IMR-90 (cell line): ENCODE measurements around the gene ROBO4. TPM values are rescaled to one million over a fixed set of nuclear protein-coding genes. Genes with fewer than 3 reads are reported as not detected.

Experiments used
- ATAC-seq: fragments of 200-7000 bp; cut with Tn5 transposase; 2 replicates; pipeline ENCODE4 v1.9.1; 2020; ENCODE audit warnings: low read depth, mild to moderate bottlenecking, moderate library complexity
- BruUV-seq: library from RNA; stranded (reverse); fragments of 400-500 nt; replicated peaks from 2 replicates; lab custom pipeline; 2021; lab: Mats Ljungman, UMichigan
- CTCF ChIA-PET: fragments of 300-600 bp; formaldehyde crosslinking; extraction: SDS; loops from one replicate; lab custom pipeline; 2021; ENCODE audit warnings: antibody characterized with exemption; lab: Yijun Ruan, JAX
- POLR2A ChIA-PET: fragments of 300-600 bp; sonication (Branson Sonifier 250); formaldehyde crosslinking; loops from one replicate; lab custom pipeline; 2022; ENCODE audit warnings: antibody characterized with exemption; ENCODE audit not compliant: unreplicated experiment; lab: Charles Lee
- DNase-seq: peaks from one replicate; pipeline ENCODE4 v3.0.0; 2013
- H2AFZ ChIP-seq: replicated peaks from 2 replicates; pipeline ENCODE3; 2013; ENCODE audit warnings: low read length, mild to moderate bottlenecking; ENCODE audit not compliant: poor library complexity
- H2AK5ac ChIP-seq: 2 replicates; pipeline ENCODE4 v1.6.1; 2013; ENCODE audit warnings: low read depth, low read length, inconsistent platforms
- H2AK9ac ChIP-seq: replicated peaks from 2 replicates; pipeline ENCODE3; 2013; ENCODE audit warnings: mild to moderate bottlenecking, low read depth, low read length, moderate library complexity; ENCODE audit not compliant: poor library complexity
- H2BK120ac ChIP-seq: 2 replicates; pipeline ENCODE4 v1.6.1; 2013; ENCODE audit warnings: low read depth, low read length, inconsistent platforms
- H2BK15ac ChIP-seq: 3 replicates; pipeline ENCODE4 v1.6.1; 2013; ENCODE audit warnings: low read depth, low read length, inconsistent platforms
- H2BK20ac ChIP-seq: 2 replicates; pipeline ENCODE4 v1.6.1; 2013; ENCODE audit warnings: low read depth, mild to moderate bottlenecking, inconsistent platforms, low read length, moderate library complexity
- H2BK5ac ChIP-seq: 2 replicates; pipeline ENCODE4 v1.6.1; 2013; ENCODE audit warnings: mild to moderate bottlenecking, low read depth, low read length, inconsistent platforms; ENCODE audit not compliant: poor library complexity, severe bottlenecking
- H3K14ac ChIP-seq: replicated peaks from 2 replicates; pipeline ENCODE4 v1.6.1; 2013; ENCODE audit warnings: low read depth, low read length, inconsistent platforms
- H3K18ac ChIP-seq: 2 replicates; pipeline ENCODE4 v1.6.1; 2013; ENCODE audit warnings: low read depth, low read length, control low read depth
- H3K23ac ChIP-seq: 2 replicates; pipeline ENCODE4 v1.6.1; 2013; ENCODE audit warnings: low read depth, low read length, inconsistent platforms
- H3K27ac ChIP-seq: 2 replicates; pipeline ENCODE4 v1.5.1; 2013; ENCODE audit warnings: mild to moderate bottlenecking, control low read depth, low read length; ENCODE audit not compliant: insufficient read depth
- H3K27me3 ChIP-seq: 2 replicates; pipeline ENCODE4 v1.6.1; 2013; ENCODE audit warnings: low read length; ENCODE audit not compliant: control insufficient read depth, insufficient read depth
- H3K36me3 ChIP-seq: 2 replicates; pipeline ENCODE4 v1.6.1; 2013; ENCODE audit warnings: low read length, mixed read lengths; ENCODE audit not compliant: control insufficient read depth, insufficient read depth
- H3K4ac ChIP-seq: 2 replicates; pipeline ENCODE4 v1.6.1; 2013; ENCODE audit warnings: low read depth, low read length, inconsistent platforms
- H3K4me1 ChIP-seq: 2 replicates; pipeline ENCODE4 v1.6.1; 2013; ENCODE audit warnings: low read length, mixed read lengths; ENCODE audit not compliant: control insufficient read depth, insufficient read depth
- H3K4me2 ChIP-seq: 2 replicates; pipeline ENCODE4 v1.6.1; 2013; ENCODE audit warnings: low read depth, mild to moderate bottlenecking, control low read depth, low read length, moderate library complexity
- H3K4me3 ChIP-seq: 2 replicates; pipeline ENCODE4 v1.5.1; 2013; ENCODE audit warnings: low read depth, mild to moderate bottlenecking, control low read depth, low read length, moderate library complexity; ENCODE audit not compliant: insufficient read depth
- H3K56ac ChIP-seq: 2 replicates; pipeline ENCODE4 v1.6.1; 2013; ENCODE audit warnings: low read length, inconsistent platforms; ENCODE audit not compliant: insufficient read depth; ENCODE audit errors: extremely low read depth
- H3K79me1 ChIP-seq, 2 experiments: 2 replicates each; pipeline ENCODE4 v1.6.1; 2013; ENCODE audit warnings: low read length in 2 of 2, inconsistent platforms in 1 of 2, low read depth in 1 of 2
- H3K9ac ChIP-seq: 2 replicates; pipeline ENCODE4 v1.6.1; 2013; ENCODE audit warnings: low read depth, low read length, control low read depth
- H3K9me1 ChIP-seq: 2 replicates; pipeline ENCODE4 v1.6.1; 2013; ENCODE audit warnings: low read length, inconsistent platforms; ENCODE audit not compliant: insufficient read depth
- H3K9me3 ChIP-seq: 2 replicates; pipeline ENCODE4 v1.6.1; 2013; ENCODE audit warnings: low read length; ENCODE audit not compliant: control insufficient read depth, insufficient read depth
- H4K20me1 ChIP-seq: 2 replicates; pipeline ENCODE4 v1.6.1; 2013; ENCODE audit warnings: low read length, inconsistent platforms; ENCODE audit not compliant: insufficient read depth
- H4K5ac ChIP-seq: 2 replicates; pipeline ENCODE4 v1.6.1; 2013; ENCODE audit warnings: mild to moderate bottlenecking, low read depth, low read length, control low read depth
- H4K8ac ChIP-seq, 2 experiments: 2 replicates each; pipeline ENCODE4 v1.6.1; 2013; ENCODE audit warnings: low read depth in 2 of 2, low read length in 2 of 2, control low read depth in 1 of 2, inconsistent platforms in 1 of 2
- H4K91ac ChIP-seq: 2 replicates; pipeline ENCODE4 v1.6.1; 2013; ENCODE audit warnings: low read depth, low read length, inconsistent platforms; ENCODE audit not compliant: insufficient read depth
- BHLHE40 ChIP-seq: fragments of 150-350 bp; IDR thresholded peaks from 2 replicates; pipeline ENCODE4 v1.6.1; 2016; ENCODE audit warnings: mild to moderate bottlenecking, low read depth, low read length
- CEBPB ChIP-seq: IDR thresholded peaks from 2 replicates; pipeline ENCODE4 v1.6.1; 2012; ENCODE audit warnings: low read depth, low read length, improper control_type of control experiment
- CHD1 ChIP-seq: IDR thresholded peaks from 2 replicates; pipeline ENCODE4 v1.6.1; 2012; ENCODE audit warnings: low read depth, low read length, improper control_type of control experiment
- FOS ChIP-seq: fragments of 150-350 bp; IDR thresholded peaks from 2 replicates; pipeline ENCODE4 v1.6.1; 2016; ENCODE audit warnings: low read depth, low read length
- MAFK ChIP-seq: IDR thresholded peaks from 2 replicates; pipeline ENCODE4 v1.6.1; 2012; ENCODE audit warnings: low read depth, low read length, improper control_type of control experiment
- MAZ ChIP-seq: IDR thresholded peaks from 2 replicates; pipeline ENCODE4 v1.6.1; 2012; ENCODE audit warnings: low read depth, mild to moderate bottlenecking, low read length, improper control_type of control experiment, moderate library complexity, borderline replicate concordance
- MXI1 ChIP-seq: IDR thresholded peaks from 2 replicates; pipeline ENCODE4 v1.6.1; 2012; ENCODE audit warnings: low read depth, mild to moderate bottlenecking, low read length, moderate library complexity, borderline replicate concordance
- NFE2L2 ChIP-seq: fragments of 150-350 bp; IDR thresholded peaks from 2 replicates; pipeline ENCODE4 v1.6.1; 2016; ENCODE audit warnings: low read depth, mild to moderate bottlenecking, low read length
- POLR2A ChIP-seq: IDR thresholded peaks from 2 replicates; pipeline ENCODE4 v1.6.1; 2012; ENCODE audit warnings: mild to moderate bottlenecking, low read depth, low read length
- RAD21 ChIP-seq: IDR thresholded peaks from 2 replicates; pipeline ENCODE4 v1.6.1; 2012; ENCODE audit warnings: low read length, improper control_type of control experiment
- RCOR1 ChIP-seq: IDR thresholded peaks from 2 replicates; pipeline ENCODE4 v1.6.1; 2012; ENCODE audit warnings: mild to moderate bottlenecking, low read length, improper control_type of control experiment; ENCODE audit not compliant: insufficient replicate concordance
- RFX5 ChIP-seq: IDR thresholded peaks from 2 replicates; pipeline ENCODE4 v1.8.0; 2012; ENCODE audit warnings: low read depth, mild to moderate bottlenecking, low read length, moderate library complexity
- SMC3 ChIP-seq: fragments of 150-350 bp; IDR thresholded peaks from 2 replicates; pipeline ENCODE4 v1.6.1; 2016; ENCODE audit warnings: low read depth, mild to moderate bottlenecking, antibody characterized with exemption, low read length, moderate library complexity
- WGBS, 2 experiments: methylation state at CpG; one replicate each; pipeline versions ENCODE4 v1.1.5 to v1.1.7; 2013; ENCODE audit warnings: missing lambda C conversion rate in 2 of 2; ENCODE audit not compliant: insufficient read length in 1 of 2; ENCODE audit errors: extremely low coverage in 2 of 2; 5-methylcytosine and 5-hydroxymethylcytosine counted together
- dilution Hi-C: fragments of 300-500 bp; cut with HindIII; formaldehyde crosslinking; loops from one replicate; pipeline ENCODE4 v1.14.3; 2018; ENCODE audit warnings: low sequenced_read_pairs; ENCODE audit not compliant: unreplicated experiment
- in situ Hi-C: fragments of 300-500 bp; cut with MboI; formaldehyde crosslinking; loops from 3 replicates; pipeline ENCODE4 v1.14.3; 2019; ENCODE audit warnings: low sequenced_read_pairs, inconsistent platforms, mixed read lengths
- intact Hi-C: fragments of 100-400 bp; cut with micrococcal nuclease; formaldehyde crosslinking; loops from 2 replicates; pipeline ENCODE4 v1.10.0; 2022
- polyA plus RNA-seq, 3 experiments: library from polyadenylated mRNA; depleted of rRNA; stranded (reverse); fragments of >200 nt; gene quantifications; 2 replicates each; pipeline ENCODE4 v1.2.3, GENCODE V29; 2012; ENCODE audit warnings: low replicate concordance in 1 of 3
- total RNA-seq: library from RNA; depleted of rRNA; stranded (reverse); fragments of >200 nt; gene quantifications from 2 replicates; pipeline ENCODE4 v1.2.3, GENCODE V29; 2012
- TF ChIP-seq, protein P1 (sequence below): conservative IDR thresholded peaks from 2 replicates; pipeline ENCODE4 v1.5.1; 2012; ENCODE audit warnings: mild to moderate bottlenecking, low read depth, low read length, improper control_type of control experiment
- TF ChIP-seq, protein P2 (sequence below): fragments of 150-350 bp; IDR thresholded peaks from 2 replicates; pipeline ENCODE4 v1.6.1; 2016; ENCODE audit warnings: low read depth, mild to moderate bottlenecking, low read length, moderate library complexity, borderline replicate concordance
- TF ChIP-seq, protein P3 (sequence below): fragments of 150-350 bp; IDR thresholded peaks from 2 replicates; pipeline ENCODE4 v1.6.1; 2017; ENCODE audit warnings: mild to moderate bottlenecking, antibody characterized with exemption, low read length, low read depth

ROBO4 gene
- total and polyA plus RNA-seq, 2 of the 4 experiments (the other 2 are of a cell fraction), result 0.72 to 0.82 TPM

- Histone ChIP-seq H3K27ac (no peak overlapping the region), H3K4ac (no peak overlapping the region; the same call in 1 of the 2 replicates), H3K56ac (no peak overlapping the region), H2BK15ac (no peak overlapping the region), H2AK9ac (no peak overlapping the region), H3K9me3 (no peaks in the 10 kb centered on the region), H4K91ac (no peak overlapping the region; the same call in 1 of the 2 replicates), H2BK120ac (peak overlapping the region; percentile 61; the same call in 1 of the 2 replicates), H3K9me1 (peaks cover 4% of the 10 kb centered on the region; the same call in 1 of the 2 replicates), H2BK5ac (no peak overlapping the region), H3K9ac (no peak overlapping the region), H3K36me3 (no peaks in the 10 kb centered on the region), H3K23ac (no peak overlapping the region), H2BK20ac (no peak overlapping the region), H2AK5ac (peak overlapping the region; percentile 29; the same call in 1 of the 2 replicates), H3K18ac (no peak overlapping the region; the same call in 1 of the 2 replicates), H2AFZ (no peak overlapping the region), H4K20me1 (no peaks in the 10 kb centered on the region), H4K5ac (no peak overlapping the region), H3K79me1 (no peaks in the 10 kb centered on the region), H3K4me1 (peaks cover 17% of the 10 kb centered on the region), H3K27me3 (no peaks in the 10 kb centered on the region), H4K8ac (no peak overlapping the region), H3K4me2 (no peak overlapping the region), H3K4me3 (no peak overlapping the region), H3K14ac (no peak overlapping the region)
- dilution Hi-C loops, result no loop called here
- ATAC-seq (no peak), DNase-seq (no peak)
- BruUV-seq, result no TSS peak
- TF ChIP-seq, protein P1, sequence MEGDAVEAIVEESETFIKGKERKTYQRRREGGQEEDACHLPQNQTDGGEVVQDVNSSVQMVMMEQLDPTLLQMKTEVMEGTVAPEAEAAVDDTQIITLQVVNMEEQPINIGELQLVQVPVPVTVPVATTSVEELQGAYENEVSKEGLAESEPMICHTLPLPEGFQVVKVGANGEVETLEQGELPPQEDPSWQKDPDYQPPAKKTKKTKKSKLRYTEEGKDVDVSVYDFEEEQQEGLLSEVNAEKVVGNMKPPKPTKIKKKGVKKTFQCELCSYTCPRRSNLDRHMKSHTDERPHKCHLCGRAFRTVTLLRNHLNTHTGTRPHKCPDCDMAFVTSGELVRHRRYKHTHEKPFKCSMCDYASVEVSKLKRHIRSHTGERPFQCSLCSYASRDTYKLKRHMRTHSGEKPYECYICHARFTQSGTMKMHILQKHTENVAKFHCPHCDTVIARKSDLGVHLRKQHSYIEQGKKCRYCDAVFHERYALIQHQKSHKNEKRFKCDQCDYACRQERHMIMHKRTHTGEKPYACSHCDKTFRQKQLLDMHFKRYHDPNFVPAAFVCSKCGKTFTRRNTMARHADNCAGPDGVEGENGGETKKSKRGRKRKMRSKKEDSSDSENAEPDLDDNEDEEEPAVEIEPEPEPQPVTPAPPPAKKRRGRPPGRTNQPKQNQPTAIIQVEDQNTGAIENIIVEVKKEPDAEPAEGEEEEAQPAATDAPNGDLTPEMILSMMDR, result no peak
- no peak for TF ChIP-seq RAD21
- TF ChIP-seq RCOR1, result no peak
- TF ChIP-seq CHD1, result no peak
- TF ChIP-seq FOS, result no peak
- TF ChIP-seq POLR2A, result no peak
- TF ChIP-seq MAZ, result no peak
- no peak for TF ChIP-seq BHLHE40
- TF ChIP-seq CEBPB, result no peak
- TF ChIP-seq MAFK, result no peak
- TF ChIP-seq, protein P2, sequence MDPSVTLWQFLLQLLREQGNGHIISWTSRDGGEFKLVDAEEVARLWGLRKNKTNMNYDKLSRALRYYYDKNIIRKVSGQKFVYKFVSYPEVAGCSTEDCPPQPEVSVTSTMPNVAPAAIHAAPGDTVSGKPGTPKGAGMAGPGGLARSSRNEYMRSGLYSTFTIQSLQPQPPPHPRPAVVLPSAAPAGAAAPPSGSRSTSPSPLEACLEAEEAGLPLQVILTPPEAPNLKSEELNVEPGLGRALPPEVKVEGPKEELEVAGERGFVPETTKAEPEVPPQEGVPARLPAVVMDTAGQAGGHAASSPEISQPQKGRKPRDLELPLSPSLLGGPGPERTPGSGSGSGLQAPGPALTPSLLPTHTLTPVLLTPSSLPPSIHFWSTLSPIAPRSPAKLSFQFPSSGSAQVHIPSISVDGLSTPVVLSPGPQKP, result no peak
- TF ChIP-seq, protein P3, sequence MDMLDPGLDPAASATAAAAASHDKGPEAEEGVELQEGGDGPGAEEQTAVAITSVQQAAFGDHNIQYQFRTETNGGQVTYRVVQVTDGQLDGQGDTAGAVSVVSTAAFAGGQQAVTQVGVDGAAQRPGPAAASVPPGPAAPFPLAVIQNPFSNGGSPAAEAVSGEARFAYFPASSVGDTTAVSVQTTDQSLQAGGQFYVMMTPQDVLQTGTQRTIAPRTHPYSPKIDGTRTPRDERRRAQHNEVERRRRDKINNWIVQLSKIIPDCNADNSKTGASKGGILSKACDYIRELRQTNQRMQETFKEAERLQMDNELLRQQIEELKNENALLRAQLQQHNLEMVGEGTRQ, result no peak
- TF ChIP-seq RFX5, result no peak
- TF ChIP-seq SMC3, result no peak
- TF ChIP-seq NFE2L2, result no peak
- TF ChIP-seq MXI1, result no peak
- 60% methylated on average over 1 of the region's 3 CpGs; no CpG with 5 or more reads in 1 of the 2 experiments for WGBS, 2 experiments
- CTCF ChIA-PET, result no interaction called here
- POLR2A ChIA-PET, result no interaction called here
- in situ Hi-C loops, result no loop called here
- intact Hi-C loops, result no loop called here
Observed at GRCh38 chr11:124937336-124937935, 39.8 kb upstream of the ROBO4 start.
